NCI-H128 (cell line): ENCODE data around the gene INPP5F.

Experiments used
- DNase-seq: peaks from one replicate; lab custom pipeline; 2025; ENCODE audit not compliant: unreplicated experiment; lab: John Stamatoyannopoulos, UW

INPP5F gene

GRCh38 chr10:119737823-119738222, 12.0 kb downstream of the INPP5F start:
- DNase-seq, result no peak

GRCh38 chr10:119738962-119739361, 13.1 kb downstream of the INPP5F start:
- DNase-seq, result no peak

- DNase-seq, result no peak
Measured at GRCh38 chr10:119740096-119740495, 14.2 kb downstream of the INPP5F start.

GRCh38 chr10:119742947-119743648, 17.2 kb downstream of the INPP5F start:
- no peak for DNase-seq

GRCh38 chr10:119747940-119748339, 22.1 kb downstream of the INPP5F start:
- no peak for DNase-seq

GRCh38 chr10:119748871-119749270, 23.0 kb downstream of the INPP5F start:
- no peak for DNase-seq

- no peak for DNase-seq
Measured at GRCh38 chr10:119749455-119749854, 23.6 kb downstream of the INPP5F start.

GRCh38 chr10:119750391-119751230, 24.8 kb downstream of the INPP5F start:
- DNase-seq, result peak; percentile 4

GRCh38 chr10:119753309-119753708, 27.5 kb downstream of the INPP5F start:
- DNase-seq, result no peak

- DNase-seq, result no peak
Measured at GRCh38 chr10:119754085-119754484, 28.2 kb downstream of the INPP5F start.

- DNase-seq, result no peak
Measured at GRCh38 chr10:119754936-119755335, 29.1 kb downstream of the INPP5F start.

GRCh38 chr10:119755446-119755845, 29.6 kb downstream of the INPP5F start:
- no peak for DNase-seq

GRCh38 chr10:119758448-119759195, 32.8 kb downstream of the INPP5F start:
- no peak for DNase-seq

- DNase-seq, result no peak
Measured at GRCh38 chr10:119759832-119760231, 34.0 kb downstream of the INPP5F start.

- DNase-seq, result no peak
Measured at GRCh38 chr10:119761106-119761505, 35.3 kb downstream of the INPP5F start.

GRCh38 chr10:119762035-119762434, 36.2 kb downstream of the INPP5F start:
- DNase-seq, result no peak

- no peak for DNase-seq
Measured at GRCh38 chr10:119762805-119763798, 37.3 kb downstream of the INPP5F start.

GRCh38 chr10:119768455-119769094, 42.7 kb downstream of the INPP5F start:
- no peak for DNase-seq

- no peak for DNase-seq
Measured at GRCh38 chr10:119769886-119770285, 44.0 kb downstream of the INPP5F start.

- DNase-seq, result no peak
Measured at GRCh38 chr10:119770928-119771327, 45.1 kb downstream of the INPP5F start.
